Stimulated activated CD4-positive, alpha-beta T cell treated with anti-CD3 and anti-CD28 coated beads, Interleukin-4, amount 100 ng/mL, for 4 hours (primary cell): ENCODE measurements around the gene BRSK2.

Source experiments
- DNase-seq, 2 experiments: peaks; one replicate each; pipeline ENCODE4 v3.0.0-alpha.2; 2020

Gene BRSK2

GRCh38 chr11:1438967-1439330, 49.2 kb downstream of the BRSK2 start:
- DNase-seq, result no peak

DNA sequence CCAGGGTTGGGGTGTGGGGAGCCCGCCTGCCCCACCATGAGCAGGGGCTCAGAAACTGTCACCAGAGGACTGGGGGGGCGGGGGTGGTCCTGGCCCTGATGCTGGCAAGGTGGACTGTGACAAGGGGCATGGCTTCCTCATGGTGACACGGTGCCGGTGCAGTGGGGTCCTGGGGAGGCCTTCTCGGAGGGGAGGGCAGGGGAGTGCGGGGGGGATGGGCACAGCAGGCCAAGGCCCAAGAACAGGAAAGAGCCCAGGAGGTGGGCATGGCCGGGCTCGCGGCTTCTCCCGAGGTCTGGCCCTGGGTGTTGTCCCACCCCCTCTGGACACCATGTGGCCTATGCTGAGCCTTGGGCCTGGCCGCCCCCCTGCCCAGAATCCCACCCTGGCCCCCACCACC, 49.6 kb downstream of the BRSK2 start:
- no peak for DNase-seq

- DNase-seq, result no peak
Observed at GRCh38 chr11:1440066-1440465, 50.3 kb downstream of the BRSK2 start.

DNA sequence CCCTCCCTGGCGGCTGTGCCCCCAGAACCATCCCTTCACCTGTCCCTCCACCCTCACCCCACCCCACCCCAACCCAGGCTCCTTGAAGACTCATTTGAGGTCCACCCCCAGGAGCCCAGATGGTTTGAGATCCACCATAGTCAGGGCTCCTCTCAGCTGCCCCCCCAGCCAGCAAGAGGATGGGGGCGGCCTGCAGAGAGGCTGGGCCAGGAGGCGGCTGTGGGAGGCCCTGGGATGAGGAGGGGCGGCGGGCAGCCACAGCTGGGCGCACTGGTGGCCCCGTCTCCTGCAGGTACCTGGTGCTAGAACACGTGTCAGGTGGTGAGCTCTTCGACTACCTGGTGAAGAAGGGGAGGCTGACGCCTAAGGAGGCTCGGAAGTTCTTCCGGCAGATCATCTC, 50.8 kb downstream of the BRSK2 start:
- DNase-seq, result no peak

- no peak for DNase-seq
Observed at GRCh38 chr11:1442163-1442562, 52.4 kb downstream of the BRSK2 start.

GRCh38 chr11:1442807-1443366, 53.2 kb downstream of the BRSK2 start:
- DNase-seq, result no peak

- no peak for DNase-seq
Observed at GRCh38 chr11:1443737-1444136, 54.0 kb downstream of the BRSK2 start.

DNA sequence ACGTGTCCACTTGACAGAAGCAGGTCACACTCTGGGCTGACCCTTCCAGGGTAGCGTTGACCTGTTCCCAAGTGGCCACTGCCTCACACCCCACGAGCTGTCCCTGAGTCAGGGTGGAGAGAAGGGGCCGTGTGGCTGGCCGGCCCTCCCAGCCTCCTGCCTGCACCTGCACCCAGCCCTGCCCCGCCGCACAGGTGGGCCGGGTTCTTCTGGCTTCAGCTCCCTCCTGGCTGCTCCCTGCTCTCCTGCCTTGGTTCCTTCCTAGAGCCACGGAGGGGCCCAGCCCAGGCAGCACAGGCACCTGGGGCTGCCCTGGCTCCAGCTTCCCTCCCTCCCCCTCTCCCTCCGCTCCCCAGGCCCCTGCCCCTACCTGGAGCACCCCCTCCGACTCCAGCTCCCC, 54.6 kb downstream of the BRSK2 start:
- DNase-seq, result no peak

DNA sequence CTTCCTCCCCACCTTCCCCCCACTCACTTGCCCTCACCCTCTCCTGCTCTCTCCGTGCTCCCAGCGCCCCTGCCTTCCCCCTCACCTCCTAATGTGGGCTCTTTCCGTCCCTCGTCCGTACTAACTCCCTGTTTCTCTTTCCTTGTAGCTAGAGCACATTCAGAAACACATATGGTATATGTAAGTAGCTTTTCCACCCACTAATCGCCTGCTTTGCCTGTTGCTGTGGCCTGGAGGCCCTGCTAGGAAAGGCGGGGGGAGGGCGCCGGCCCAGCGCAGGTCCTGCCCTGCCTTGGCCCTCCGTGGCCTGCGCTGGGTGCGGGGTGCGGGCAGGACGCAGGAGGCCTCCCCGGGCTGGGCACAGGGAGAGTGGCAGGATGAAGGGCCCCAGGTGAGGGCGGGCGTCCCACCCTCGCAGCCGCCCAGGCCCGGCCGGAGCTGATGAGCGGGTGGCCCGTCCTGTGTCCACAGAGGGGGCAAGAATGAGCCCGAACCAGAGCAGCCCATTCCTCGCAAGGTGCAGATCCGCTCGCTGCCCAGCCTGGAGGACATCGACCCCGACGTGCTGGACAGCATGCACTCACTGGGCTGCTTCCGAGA, 55.2 kb downstream of the BRSK2 start:
- no peak for DNase-seq

DNA sequence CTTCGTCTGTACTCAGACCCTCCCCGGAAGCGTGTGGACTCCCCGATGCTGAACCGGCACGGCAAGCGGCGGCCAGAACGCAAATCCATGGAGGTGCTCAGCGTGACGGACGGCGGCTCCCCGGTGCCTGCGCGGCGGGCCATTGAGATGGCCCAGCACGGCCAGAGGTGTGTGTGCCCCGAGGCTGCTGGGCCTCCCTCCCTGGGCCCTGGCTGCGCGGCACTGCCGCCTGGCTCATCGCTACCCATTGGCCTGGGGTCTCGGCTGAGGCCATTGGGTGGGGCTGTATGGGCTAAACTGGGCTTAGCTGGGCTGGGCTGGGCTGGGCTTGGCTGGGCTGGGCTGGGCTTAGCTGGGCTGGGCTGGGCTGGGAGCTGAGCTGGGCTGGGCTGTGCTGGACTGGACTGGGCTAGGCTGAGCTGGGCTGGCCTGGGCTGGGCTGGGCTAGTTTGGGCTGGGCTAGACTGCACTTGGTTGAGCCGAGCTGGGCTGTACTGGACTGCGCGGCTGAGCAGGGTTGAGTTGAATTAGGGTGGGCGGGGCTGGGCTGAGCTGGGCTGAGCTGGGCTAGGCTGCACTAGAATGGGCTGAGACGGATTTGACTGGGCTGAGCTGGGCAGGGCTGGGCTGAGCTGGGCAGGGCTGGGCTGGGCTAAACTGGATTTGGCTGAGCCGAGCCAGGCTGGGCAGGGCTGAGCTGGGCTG, 56.2 kb downstream of the BRSK2 start:
- DNase-seq, result no peak

DNA sequence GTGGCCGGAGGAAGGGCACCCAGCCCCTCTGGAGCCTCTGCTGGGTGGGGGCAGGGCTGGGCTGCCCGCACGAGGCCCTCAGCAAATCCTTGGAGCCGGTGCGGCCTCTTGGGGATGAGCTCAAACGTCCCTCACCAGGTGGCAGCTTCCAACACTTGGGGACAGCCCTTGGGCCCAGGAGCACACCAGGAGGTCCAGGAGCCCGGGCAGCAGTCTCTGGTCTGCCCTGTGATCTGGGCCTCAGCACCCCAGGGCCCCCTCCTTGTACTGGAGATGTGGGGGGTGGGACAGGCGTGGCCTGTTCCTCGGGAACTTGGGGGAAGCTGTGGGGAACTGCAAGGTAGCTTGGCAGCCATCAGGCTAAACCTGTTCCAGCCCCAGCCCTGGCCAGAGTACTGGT, 56.9 kb downstream of the BRSK2 start:
- DNase-seq, result no peak

DNA sequence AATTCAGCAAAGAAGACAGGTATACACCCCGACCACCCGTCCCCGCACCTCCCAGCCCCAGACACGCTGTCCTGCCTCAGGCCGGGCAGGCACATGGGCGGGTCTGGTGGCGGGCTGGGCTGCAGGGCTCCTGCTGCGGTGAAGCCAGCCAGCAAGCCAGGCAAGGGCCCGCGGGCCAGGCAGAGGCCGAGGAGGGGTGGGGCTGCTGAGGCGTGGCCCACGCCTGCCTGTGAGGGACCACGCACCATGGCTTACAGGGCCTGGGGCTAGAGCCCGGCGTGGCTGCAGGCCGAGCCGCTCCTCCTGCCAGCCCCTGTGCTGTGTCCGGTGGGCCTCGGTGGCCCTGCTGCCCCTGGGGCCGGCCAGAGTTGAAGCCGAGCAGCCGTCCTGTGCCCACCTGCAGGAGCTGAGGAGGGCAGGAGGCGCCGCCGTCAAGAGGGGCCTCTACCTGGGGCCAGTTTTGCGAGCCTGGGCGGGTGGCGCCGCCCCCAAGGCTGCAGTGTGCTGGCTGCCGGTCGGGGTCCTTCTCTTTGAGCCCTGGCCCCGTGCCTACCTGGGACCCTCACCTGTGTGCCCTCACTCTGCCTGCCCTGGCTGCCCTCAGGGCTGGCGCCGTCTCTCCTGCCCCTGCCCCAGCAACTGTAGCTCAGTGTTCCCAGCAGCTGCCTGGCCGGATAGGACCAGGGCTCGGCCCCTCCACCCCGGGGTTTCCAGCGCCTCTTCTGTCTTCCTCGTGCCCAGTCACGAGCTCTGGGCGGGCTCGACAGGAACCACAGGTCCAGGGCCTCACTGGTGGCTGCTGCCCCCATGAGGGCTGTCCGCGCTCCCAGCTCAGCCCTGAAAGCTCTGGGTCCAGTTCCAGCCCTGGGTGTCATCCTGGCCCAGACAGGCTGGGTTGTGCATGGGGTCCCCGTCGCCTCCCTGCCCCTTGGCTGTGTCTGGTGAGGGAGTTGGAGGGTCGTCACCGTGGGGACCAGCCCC, 58.4 kb downstream of the BRSK2 start:
- DNase-seq, result no peak

DNA sequence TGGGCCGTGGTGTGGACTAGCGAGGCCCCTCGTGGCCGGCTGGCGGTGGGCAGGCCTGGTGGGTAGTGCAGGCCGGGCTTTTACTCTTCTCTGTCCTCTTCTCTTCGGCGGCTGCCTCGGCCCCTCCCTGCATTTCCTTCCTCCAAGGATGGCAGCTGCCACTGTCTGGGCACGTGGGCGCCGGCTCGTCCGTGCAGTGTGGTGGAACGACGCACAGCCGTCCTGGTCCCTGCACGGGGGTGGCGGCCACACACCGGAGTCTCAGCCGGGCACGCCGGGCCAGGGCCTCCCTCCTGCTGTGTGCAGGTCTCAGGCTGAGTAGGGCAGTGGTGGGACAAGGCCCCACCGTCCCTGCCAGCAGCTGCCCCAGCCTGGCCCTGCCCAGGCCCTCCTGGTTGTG, 59.1 kb downstream of the BRSK2 start:
- DNase-seq, result no peak

DNA sequence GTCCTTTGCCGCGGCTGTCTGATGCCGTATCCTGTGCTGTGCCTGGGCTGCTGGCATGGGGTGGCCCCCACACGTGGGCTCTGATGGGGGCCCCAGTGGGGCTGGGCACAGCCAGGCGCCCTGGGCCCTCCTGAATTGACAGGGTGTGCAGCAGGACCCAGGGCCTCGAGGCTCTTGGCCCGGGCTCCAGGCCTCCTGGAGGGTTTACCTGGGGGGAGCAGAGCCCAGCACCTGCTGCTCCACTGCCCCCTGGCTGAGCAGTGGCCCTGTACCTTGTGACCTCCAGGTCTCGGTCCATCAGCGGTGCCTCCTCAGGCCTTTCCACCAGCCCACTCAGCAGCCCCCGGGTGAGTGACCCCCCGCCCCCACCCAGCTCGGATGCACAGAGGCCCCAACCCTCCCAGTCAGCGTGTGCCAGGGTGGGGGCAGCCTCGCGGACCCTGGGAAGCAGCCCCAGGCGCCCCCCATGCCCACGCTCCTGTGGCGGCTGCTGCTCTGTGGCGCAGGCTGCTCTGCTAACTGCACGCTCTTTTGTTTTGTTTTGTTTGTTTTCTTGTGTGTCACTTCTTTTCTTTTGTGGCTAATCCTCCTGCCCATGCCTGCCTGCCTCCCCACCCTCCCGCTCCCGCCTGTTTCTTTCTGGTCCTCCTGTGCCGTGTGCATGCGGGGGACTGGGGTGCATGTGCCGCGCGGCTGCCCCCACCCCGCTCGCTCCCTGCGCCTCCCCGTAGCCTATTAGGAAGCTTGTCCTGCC, 59.9 kb downstream of the BRSK2 start:
- DNase-seq, result no peak

DNA sequence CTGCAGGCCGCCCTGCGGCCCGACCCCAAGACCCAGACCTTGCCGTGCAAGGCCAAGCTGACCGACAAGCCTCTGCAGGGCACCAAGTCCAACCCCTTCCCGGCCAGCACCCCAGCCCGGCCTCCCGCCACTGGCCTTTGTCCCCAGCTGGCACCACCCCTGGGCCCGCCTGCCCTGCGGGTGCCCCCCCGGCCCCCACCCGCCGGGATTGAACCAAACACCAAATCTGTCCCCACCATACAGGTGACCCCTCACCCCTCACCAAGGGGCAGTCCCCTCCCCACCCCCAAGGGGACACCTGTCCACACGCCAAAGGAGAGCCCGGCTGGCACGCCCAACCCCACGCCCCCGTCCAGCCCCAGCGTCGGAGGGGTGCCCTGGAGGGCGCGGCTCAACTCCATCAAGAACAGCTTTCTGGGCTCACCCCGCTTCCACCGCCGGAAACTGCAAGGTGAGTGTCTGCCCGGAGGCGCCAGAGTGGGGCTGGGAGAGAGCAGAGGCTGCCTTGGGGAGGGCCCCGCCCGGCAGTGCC, 60.7 kb downstream of the BRSK2 start:
- DNase-seq, result no peak

DNA sequence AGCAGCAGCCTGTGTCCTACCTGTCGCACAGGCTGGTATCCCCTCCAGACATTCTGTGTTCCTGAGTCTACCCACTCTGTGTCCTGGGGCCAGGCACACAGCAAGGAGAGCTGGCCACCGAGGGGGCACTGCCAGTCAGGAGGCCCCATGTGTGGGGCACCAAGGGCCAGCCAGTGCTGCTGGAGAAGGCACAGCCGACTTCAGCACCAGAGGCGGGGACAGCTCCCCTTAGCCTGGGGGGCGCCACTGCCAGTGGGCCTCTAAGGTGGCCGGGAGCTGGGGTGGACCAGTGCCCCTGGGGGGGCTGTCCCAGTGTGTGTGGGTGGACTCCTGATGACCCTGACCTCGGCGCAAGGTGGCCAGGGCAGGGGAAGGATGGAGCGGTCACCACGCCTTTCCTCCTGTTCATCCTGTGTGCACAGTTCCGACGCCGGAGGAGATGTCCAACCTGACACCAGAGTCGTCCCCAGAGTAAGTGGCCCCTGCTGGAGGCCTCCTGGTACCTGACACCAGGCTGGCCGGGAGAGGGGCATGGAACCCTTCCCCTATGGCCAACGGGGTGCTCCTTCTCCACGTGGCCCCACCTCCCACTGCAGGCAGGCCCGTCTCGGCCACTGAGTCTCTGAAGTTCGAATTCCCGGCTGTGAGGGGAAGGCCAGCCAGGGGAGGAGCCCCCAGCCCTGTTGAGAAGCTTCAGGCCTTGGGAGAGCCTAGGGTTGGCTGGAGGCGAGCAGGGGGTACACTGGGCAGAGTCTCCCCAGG, 61.4 kb downstream of the BRSK2 start:
- no peak for DNase-seq

DNA sequence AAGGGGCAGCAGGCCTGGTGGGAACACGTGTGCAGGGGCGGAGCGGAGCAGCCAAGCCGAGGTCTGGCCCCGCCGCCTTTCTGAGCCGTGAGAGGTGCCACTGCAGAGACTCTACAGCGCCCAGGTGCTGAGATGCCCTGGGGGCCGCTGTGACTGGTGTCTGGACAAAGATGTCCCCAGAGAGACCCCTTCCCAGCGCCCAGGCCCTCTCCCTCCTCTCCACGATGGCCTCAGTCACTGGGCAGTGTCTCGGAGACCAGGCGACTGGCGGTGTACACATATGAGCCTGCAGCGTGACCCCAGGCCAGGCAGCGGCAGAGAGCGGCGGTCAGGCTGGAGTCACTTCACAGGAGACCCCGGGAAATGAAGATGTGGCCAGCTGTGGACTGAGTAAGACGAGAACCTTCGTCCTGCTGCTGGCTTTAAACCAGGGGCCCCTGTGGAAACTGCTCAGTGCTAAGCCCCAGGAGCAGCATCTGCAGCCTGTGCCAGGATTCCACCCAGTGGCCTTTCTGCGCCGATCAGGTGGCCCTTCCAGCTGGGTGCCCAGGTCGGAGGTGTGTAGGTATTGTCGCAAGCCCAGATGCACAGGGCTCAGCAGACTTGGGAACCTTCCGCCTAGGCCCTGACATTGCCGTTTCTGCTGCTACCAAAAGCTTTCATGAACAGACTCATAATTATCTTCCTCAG, 62.2 kb downstream of the BRSK2 start:
- DNase-seq, result no peak

DNA sequence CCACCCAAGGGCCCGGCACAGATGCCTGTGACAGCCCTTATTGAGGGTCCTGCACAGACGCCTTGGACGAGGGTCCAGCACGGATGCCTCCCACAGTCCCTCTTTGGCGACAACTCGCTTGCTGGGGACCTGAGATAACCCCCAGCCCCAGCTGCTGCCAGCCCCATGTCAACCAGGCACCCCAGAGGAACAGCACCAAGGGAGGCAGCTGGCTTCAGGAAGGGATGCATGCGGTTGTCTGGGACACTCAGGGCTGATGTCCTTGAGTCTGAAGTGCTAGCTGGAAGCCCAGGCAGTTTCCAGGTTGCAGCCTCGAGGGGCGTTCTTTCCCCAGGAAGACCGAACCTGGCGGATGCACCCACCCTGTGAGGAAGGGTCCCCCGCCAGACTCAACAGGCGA, 63.0 kb downstream of the BRSK2 start:
- no peak for DNase-seq

DNA sequence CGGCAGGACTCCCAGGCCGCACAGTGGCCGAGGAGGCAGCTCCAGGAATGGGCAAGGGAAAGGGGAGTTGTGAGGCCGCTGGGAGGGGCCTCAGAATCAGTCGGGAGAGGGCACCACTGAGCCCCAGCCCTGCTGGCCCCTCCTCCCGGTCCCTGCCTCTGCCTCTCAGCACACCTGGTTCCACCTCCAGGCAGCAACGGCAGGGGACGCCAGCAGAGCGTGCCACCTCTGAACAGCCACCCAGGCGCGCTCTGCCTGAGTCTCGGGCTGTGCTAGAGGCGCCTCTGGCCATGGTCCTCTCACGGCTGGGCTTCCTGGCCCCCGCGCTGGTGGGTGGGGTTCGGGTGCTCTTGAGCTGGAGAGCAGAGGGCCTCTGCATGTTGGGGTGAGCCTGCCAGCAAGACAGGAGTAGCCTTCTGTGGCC, 63.9 kb downstream of the BRSK2 start:
- DNase-seq, result no peak

GRCh38 chr11:1454576-1454975, 64.8 kb downstream of the BRSK2 start:
- no peak for DNase-seq
